Choroid plexus epithelial cell (primary cell): ENCODE data around the gene KIF7.

Experiments
- DNase-seq: peaks from one replicate; pipeline ENCODE4 v3.0.0-alpha.2; 2010; ENCODE audit warnings: low read depth
- H3K4me3 ChIP-seq: 2 replicates; pipeline ENCODE4 v1.5.1; 2011; ENCODE audit warnings: low read depth, mild to moderate bottlenecking, control low read depth, low read length, moderate library complexity
- CTCF ChIP-seq: conservative IDR thresholded peaks from 2 replicates; pipeline ENCODE4 v1.5.1; 2011; ENCODE audit warnings: low read depth, mild to moderate bottlenecking, control low read depth, inconsistent platforms, low read length, moderate library complexity

KIF7 gene

GRCh38 chr15:89670971-89671560 lies 15.8 kb upstream of the KIF7 start:
- no peak for TF ChIP-seq CTCF
- H3K4me3 ChIP-seq = no peak overlapping the region
- no peak for DNase-seq

- no peak for DNase-seq
- H3K4me3 ChIP-seq = no peak overlapping the region
- no peak for TF ChIP-seq CTCF
These were observed 14.7 kb upstream of the KIF7 start for GRCh38 chr15:89669941-89670340.

GRCh38 chr15:89669309-89669865 lies 14.1 kb upstream of the KIF7 start:
- no peak for DNase-seq
- no peak overlapping the region for H3K4me3 ChIP-seq
- TF ChIP-seq CTCF = no peak

GRCh38 chr15:89668171-89668570 lies 12.9 kb upstream of the KIF7 start:
- no peak for DNase-seq
- no peak for TF ChIP-seq CTCF

GRCh38 chr15:89667706-89667960 lies 12.4 kb upstream of the KIF7 start:
- TF ChIP-seq CTCF = no peak
- H3K4me3 ChIP-seq = no peak overlapping the region
- no peak for DNase-seq

More at GRCh38 chr15:89668171-89668570, 12.9 kb upstream of the KIF7 start:
- no peak overlapping the region for H3K4me3 ChIP-seq

- TF ChIP-seq CTCF = no peak
- H3K4me3 ChIP-seq = no peak overlapping the region
- DNase-seq = no peak
These were observed 11.8 kb upstream of the KIF7 start for GRCh38 chr15:89666858-89667705.
